GM19455 (cell line): ENCODE data around the gene GRIP1.

Experiments
- ATAC-seq: cut with Tn5 transposase; IDR thresholded peaks from one replicate; pipeline ENCODE4 v1.9.1; 2021; ENCODE audit not compliant: unreplicated experiment

GRIP1 gene

DNA sequence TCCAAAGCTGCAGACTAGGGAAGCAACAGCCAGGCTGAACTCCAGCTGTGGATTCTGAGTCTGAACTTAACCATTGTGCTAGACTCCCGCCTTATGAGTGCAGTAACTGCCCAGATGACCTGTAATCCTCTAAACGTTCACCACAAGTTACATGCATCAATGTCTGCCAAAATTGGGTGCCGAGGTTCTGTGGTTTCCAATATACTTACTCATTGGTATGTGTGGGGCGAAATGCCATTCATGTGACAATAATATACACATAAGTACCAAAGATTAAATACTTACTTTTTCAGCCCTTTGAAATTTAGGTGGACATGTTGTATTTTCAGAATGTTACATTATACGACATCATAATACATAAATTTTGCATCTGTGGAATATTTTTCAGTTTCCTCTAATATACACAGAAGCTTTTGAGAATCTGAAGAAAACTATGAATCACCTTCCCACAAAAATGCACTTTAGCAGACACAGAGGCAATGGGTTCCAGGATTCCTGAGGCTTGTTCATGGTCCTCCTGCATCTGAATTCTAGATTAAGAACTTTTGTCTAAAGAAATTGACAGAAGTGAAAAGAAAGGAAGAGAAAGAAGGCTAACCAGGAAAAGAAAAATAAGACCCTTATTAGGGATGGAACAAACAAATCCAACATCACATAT, 31.7 kb downstream of the GRIP1 start:
- ATAC-seq, result no peak

GRCh38 chr12:66644151-66644550, 34.7 kb downstream of the GRIP1 start:
- no peak for ATAC-seq

- no peak for ATAC-seq
Observed at GRCh38 chr12:66640691-66641460, 38.0 kb downstream of the GRIP1 start.

- no peak for ATAC-seq
Observed at GRCh38 chr12:66638666-66639065, 40.2 kb downstream of the GRIP1 start.

- ATAC-seq, result no peak
Observed at GRCh38 chr12:66637699-66638301, 41.1 kb downstream of the GRIP1 start.

DNA sequence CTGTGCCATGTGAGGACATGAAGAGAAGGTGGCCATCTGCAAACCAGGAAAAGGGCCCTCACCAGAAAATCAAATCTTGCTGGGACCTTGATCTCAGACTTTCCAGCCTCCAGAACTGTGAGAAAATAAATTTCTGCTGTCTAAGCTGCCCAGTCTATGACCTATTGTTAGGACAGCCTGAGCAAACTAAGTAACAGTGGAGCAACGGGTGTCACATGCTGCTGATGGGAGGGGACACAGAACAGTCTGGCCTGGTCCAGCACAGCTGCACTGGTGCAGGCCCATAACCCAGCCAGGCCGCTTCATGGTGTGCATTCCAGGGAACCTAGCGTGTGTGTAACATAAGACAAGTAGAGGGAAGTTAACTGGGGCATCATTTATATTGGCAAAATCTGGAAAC, 42.1 kb downstream of the GRIP1 start:
- ATAC-seq, result no peak

GRCh38 chr12:66633676-66634075, 45.2 kb downstream of the GRIP1 start:
- ATAC-seq, result no peak

DNA sequence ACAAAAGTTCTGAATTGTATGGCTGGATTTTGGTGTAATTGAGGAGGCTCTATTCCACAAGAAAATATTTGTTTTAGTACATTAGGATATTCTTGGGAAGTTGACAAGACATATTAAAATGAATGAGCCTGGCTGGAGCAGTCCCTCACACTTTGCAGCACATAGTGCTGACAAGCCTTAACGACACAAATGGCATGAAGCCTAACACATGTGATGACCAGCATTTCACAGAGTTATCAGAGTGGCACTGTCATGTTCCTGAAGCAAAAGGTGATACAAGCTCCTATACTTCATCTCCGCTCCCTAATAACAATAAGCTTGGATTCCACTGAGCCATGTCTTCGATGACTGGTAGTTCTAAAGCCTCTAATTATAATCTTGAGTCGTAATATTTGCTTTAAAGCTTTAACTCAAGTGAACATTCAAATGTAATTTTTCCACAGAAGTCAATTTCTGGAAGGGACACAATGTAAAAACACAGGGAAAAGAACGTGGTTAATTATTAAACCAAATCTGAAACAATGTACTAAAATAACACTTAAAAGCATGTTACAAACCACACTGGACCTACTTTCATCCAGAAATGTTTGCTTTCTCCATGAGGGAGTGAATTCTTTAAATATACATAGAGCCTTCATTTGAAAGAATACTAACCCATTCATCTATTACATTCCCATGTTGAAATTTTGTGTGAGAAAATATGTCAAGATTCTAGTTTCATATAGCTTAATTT, 49.6 kb downstream of the GRIP1 start:
- ATAC-seq, result no peak

- ATAC-seq, result no peak
Observed at GRCh38 chr12:66627988-66628317, 50.9 kb downstream of the GRIP1 start.

GRCh38 chr12:66627270-66627987, 51.4 kb downstream of the GRIP1 start:
- ATAC-seq, result no peak

DNA sequence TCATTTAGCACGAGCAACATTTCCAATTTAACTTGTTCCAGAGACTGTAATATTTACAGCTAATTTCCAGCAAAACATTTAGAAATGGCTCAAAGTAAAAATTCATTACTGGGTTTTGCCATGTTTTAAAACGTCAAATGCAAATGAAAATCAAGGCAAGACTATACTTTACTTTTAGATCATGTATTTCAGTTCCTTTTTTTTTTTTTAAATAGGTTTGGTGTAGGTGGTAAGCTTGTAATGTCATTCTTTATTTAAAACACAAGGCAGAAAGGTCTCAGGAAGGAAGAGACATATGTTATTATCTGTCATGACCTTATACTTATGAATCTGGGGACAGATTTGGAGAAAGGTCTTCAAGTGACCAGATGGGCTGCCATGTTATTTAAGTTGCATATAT, 54.1 kb downstream of the GRIP1 start:
- peak; percentile 77 for ATAC-seq

DNA sequence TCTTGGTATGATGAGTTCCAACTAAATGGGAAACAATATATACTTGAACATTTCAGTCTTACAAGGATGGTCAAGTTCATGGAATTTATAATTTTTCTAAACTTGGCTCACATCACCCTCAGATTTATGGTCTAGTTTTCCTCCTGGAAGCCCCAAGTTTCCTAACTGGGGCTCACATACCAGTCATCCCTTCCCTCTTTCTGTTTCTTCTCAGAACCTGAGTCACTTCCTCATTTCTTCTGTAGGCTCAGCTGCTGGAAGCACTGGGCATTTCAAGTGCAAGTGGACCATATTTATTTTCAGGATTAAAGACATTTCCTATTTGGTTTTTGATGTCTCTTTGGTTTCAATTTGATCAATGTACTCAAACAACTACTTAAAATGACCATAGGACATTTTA, 55.4 kb downstream of the GRIP1 start:
- ATAC-seq, result no peak

DNA sequence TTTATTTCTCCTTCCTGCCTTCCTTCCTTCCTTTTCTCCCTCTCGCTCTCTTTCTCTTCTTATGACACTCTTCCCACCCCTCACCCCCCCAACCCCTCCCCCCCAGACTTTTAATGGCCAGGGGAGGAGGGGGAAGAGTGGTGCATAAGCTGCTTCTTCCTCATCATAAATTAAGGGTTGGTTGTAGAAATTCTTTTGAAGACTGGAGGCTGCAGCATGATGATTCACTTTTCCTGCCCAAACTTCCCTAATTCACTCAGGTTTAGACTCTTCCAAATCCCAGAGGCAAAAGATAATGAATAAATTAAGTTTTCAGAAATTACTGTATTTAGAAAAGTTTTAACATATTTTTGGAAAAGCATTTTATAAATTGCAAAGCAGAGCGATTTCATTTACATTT, 58.2 kb downstream of the GRIP1 start:
- no peak for ATAC-seq

- ATAC-seq, result no peak
Observed at GRCh38 chr12:66620026-66620425, 58.9 kb downstream of the GRIP1 start.

- no peak for ATAC-seq
Observed at GRCh38 chr12:66617991-66618390, 60.9 kb downstream of the GRIP1 start.

- no peak for ATAC-seq
Observed at GRCh38 chr12:66612090-66612775, 66.6 kb downstream of the GRIP1 start.

DNA sequence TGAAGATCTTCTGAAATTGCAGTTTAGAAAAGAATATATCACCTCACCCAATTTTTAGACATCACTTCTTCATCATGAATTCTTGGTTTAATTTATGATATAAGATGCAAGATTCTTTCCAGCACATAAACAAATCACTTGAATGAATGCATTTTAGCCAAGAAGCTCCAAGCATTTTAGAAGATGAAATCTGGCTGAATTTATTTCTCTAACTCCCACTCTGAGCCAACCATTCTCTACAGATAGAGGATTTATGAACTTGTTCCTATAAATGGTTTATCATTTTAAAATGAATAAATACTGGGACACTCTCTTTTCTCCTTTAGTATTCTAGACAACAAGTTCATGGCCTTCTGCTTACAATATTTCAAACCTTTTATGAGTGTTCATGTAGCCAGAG, 71.7 kb downstream of the GRIP1 start:
- ATAC-seq, result no peak

- ATAC-seq, result no peak
Observed at GRCh38 chr12:66605293-66605692, 73.6 kb downstream of the GRIP1 start.

GRCh38 chr12:66603981-66604479, 74.8 kb downstream of the GRIP1 start:
- ATAC-seq, result no peak

- no peak for ATAC-seq
Observed at GRCh38 chr12:66603461-66603860, 75.4 kb downstream of the GRIP1 start.
